SU-DHL-6 (cell line): ENCODE results near the gene AP3S1.

Experiments used
- H2AFZ ChIP-seq: fragments of 200-600 bp; sonication (generic); 2 replicates; pipeline ENCODE4 v1.6.1; 2014; ENCODE audit warnings: low read depth, mild to moderate bottlenecking, moderate library complexity, mixed read lengths, antibody characterized with exemption, low read length; ENCODE audit not compliant: severe bottlenecking
- H3F3A ChIP-seq: fragments of 200-600 bp; shearing (Covaris generic); 2 replicates; pipeline ENCODE4 v1.6.0; 2016; ENCODE audit warnings: antibody characterized with exemption, mild to moderate bottlenecking; ENCODE audit not compliant: insufficient read depth
- H3K27ac ChIP-seq: fragments of 200-600 bp; sonication (generic); 2 replicates; pipeline ENCODE4 v1.5.1; 2016; ENCODE audit warnings: low read depth, mild to moderate bottlenecking, low read length, moderate library complexity, mixed read lengths
- H3K27me3 ChIP-seq: fragments of 200-600 bp; sonication (generic), shearing (Covaris generic); 2 replicates; pipeline ENCODE4 v1.6.0; 2014; ENCODE audit warnings: mild to moderate bottlenecking, low read length
- H3K36me3 ChIP-seq: fragments of 200-600 bp; sonication (generic); 2 replicates; pipeline ENCODE4 v1.6.1; 2014; ENCODE audit warnings: mild to moderate bottlenecking, low read length, mixed read lengths
- H3K4me2 ChIP-seq: fragments of 300-600, 200-600 bp; shearing (Covaris generic), sonication (generic); 2 replicates; pipeline ENCODE4 v1.6.0; 2014; ENCODE audit warnings: low read length, low read depth, mild to moderate bottlenecking; ENCODE audit not compliant: poor library complexity, severe bottlenecking
- H3K4me3 ChIP-seq: fragments of 200-600 bp; sonication (generic); 2 replicates; pipeline ENCODE4 v1.5.1; 2014; ENCODE audit warnings: antibody characterized with exemption, low read length, mild to moderate bottlenecking, mixed read lengths; ENCODE audit not compliant: insufficient read depth, poor library complexity, severe bottlenecking
- H3K79me2 ChIP-seq: fragments of 200-600 bp; sonication (generic); 2 replicates; pipeline ENCODE4 v1.6.1; 2014; ENCODE audit warnings: mild to moderate bottlenecking, low read length, moderate library complexity; ENCODE audit not compliant: insufficient read depth
- H3K9ac ChIP-seq: fragments of 200-600 bp; sonication (generic); 2 replicates; pipeline ENCODE4 v1.7.0; 2014; ENCODE audit warnings: mild to moderate bottlenecking, low read length
- H3K9me2 ChIP-seq: fragments of 200-600 bp; sonication (generic); replicated peaks from 2 replicates; pipeline ENCODE4 v1.6.1; 2014; ENCODE audit warnings: low read length; ENCODE audit not compliant: insufficient read depth
- H3K9me3 ChIP-seq: fragments of 200-600 bp; sonication (generic); 2 replicates; pipeline ENCODE4 v1.6.1; 2014; ENCODE audit warnings: low read length, mixed read lengths; ENCODE audit not compliant: insufficient read depth
- H4K20me1 ChIP-seq: fragments of 200-600 bp; sonication (generic); 2 replicates; pipeline ENCODE4 v1.6.1; 2014; ENCODE audit warnings: low read depth, mild to moderate bottlenecking, antibody characterized with exemption, low read length, moderate library complexity, mixed read lengths
- EZH2phosphoT487 ChIP-seq: fragments of 200-600 bp; sonication (generic), shearing (Covaris generic); conservative IDR thresholded peaks from 2 replicates; pipeline ENCODE4 v1.6.1; 2018; ENCODE audit warnings: mild to moderate bottlenecking, antibody characterized with exemption, low read length, moderate library complexity, mixed read lengths
- TF ChIP-seq, protein P1 (sequence below): fragments of 200-600 bp; sonication (generic); IDR thresholded peaks from one replicate; pipeline ENCODE4 v1.5.1; 2017; ENCODE audit warnings: antibody characterized with exemption, mild to moderate bottlenecking, low read length, moderate library complexity; ENCODE audit not compliant: insufficient read depth, poor library complexity, severe bottlenecking

The AP3S1 gene

DNA sequence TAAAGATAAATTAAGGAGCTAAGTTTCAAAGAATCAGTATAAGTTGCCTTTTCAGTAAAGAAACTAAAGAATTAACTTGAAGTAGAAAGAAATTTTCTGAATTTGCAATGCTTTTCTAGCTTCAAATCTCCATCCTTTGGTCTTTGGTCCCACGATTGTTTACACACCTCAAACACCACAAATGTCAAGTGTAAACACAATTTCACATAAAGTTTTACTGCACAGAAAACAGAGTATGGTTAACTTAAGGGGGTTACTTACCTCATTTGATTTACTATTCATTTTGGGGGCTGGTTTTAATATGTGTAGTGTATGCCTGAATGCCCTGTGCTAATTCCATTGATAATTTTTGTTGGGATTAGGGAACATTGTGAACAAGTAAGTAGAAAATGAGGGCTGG lies 29.4 kb upstream of the AP3S1 start:
- H2AFZ ChIP-seq = no peak overlapping the region
- H3K36me3 ChIP-seq = no peaks in the 10 kb centered on the region
- no peaks in the 10 kb centered on the region for H3F3A ChIP-seq
- H3K9ac ChIP-seq = no peak overlapping the region
- TF ChIP-seq EZH2phosphoT487 = no peak
- TF ChIP-seq, protein P1, sequence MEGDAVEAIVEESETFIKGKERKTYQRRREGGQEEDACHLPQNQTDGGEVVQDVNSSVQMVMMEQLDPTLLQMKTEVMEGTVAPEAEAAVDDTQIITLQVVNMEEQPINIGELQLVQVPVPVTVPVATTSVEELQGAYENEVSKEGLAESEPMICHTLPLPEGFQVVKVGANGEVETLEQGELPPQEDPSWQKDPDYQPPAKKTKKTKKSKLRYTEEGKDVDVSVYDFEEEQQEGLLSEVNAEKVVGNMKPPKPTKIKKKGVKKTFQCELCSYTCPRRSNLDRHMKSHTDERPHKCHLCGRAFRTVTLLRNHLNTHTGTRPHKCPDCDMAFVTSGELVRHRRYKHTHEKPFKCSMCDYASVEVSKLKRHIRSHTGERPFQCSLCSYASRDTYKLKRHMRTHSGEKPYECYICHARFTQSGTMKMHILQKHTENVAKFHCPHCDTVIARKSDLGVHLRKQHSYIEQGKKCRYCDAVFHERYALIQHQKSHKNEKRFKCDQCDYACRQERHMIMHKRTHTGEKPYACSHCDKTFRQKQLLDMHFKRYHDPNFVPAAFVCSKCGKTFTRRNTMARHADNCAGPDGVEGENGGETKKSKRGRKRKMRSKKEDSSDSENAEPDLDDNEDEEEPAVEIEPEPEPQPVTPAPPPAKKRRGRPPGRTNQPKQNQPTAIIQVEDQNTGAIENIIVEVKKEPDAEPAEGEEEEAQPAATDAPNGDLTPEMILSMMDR = no peak
- no peaks in the 10 kb centered on the region for H3K9me3 ChIP-seq
- H3K79me2 ChIP-seq = no peaks in the 10 kb centered on the region
- no peaks in the 10 kb centered on the region for H3K27me3 ChIP-seq
- H3K4me3 ChIP-seq = no peak overlapping the region
- H4K20me1 ChIP-seq = no peaks in the 10 kb centered on the region
- H3K4me2 ChIP-seq = no peak overlapping the region
- no peak overlapping the region for H3K27ac ChIP-seq
- H3K9me2 ChIP-seq = no peaks in the 10 kb centered on the region

DNA sequence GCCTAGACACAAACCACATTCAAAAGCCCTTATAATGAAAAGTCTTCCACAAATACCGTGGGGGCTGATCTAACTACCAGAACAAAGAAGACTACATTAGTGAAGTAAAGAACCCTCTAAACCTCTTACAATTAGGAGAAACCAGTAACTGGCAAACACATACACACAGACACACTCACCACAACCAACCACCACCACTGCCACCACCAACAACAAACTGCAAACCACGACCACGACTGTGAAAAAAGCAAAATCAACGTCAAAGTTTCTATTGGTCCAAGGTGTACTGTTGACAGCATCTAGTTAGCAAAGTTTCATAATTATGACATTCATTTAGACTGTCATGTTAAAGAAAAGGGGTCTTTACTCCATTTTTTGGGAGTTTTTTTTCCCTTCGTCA lies 28.0 kb upstream of the AP3S1 start:
- H3K27me3 ChIP-seq = no peaks in the 10 kb centered on the region
- no peaks in the 10 kb centered on the region for H3F3A ChIP-seq
- no peak overlapping the region for H3K4me3 ChIP-seq
- no peaks in the 10 kb centered on the region for H3K9me2 ChIP-seq
- no peaks in the 10 kb centered on the region for H3K9me3 ChIP-seq
- H3K4me2 ChIP-seq = no peak overlapping the region
- H3K27ac ChIP-seq = no peak overlapping the region
- TF ChIP-seq, protein P1 = no peak
- no peak for TF ChIP-seq EZH2phosphoT487
- no peaks in the 10 kb centered on the region for H3K79me2 ChIP-seq
- H2AFZ ChIP-seq = no peak overlapping the region
- H3K9ac ChIP-seq = no peak overlapping the region
- no peaks in the 10 kb centered on the region for H4K20me1 ChIP-seq
- H3K36me3 ChIP-seq = no peaks in the 10 kb centered on the region

DNA sequence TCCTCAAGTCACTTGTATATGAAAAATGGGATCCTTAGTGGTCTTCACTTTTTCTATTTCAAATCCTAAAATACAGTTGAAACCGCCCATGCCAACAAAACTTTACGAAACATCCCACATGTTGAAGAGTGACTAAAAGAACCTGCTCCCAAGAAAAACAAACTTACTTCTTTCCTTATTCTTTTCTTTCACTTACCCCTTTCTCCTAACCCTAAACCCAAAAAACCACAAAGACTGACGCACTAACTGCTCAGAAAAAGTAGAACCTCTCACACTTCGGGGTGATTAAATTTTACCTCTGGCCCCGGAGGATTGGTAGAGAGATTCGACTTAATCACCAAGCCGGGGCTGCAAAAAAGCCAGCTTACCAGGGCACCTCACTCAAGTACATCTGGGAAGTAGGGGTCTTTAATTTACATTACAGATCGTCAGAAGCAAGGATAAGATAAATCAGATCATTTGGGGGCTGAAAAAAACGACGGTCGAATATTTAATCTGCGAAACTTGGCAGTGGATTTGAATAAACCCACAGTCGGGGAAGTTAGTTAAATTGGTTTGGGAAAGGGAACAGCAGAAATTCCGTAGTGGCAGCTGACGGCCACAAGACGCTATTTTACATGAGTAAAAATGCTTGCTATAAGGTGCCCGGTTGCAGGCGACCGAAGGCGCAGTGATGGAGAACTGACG lies 26.6 kb upstream of the AP3S1 start:
- TF ChIP-seq EZH2phosphoT487 = no peak
- TF ChIP-seq, protein P1 = no peak
- H2AFZ ChIP-seq = no peak overlapping the region
- H4K20me1 ChIP-seq = no peaks in the 10 kb centered on the region
- H3K9me2 ChIP-seq = no peaks in the 10 kb centered on the region
- H3K36me3 ChIP-seq = no peaks in the 10 kb centered on the region
- no peaks in the 10 kb centered on the region for H3F3A ChIP-seq
- no peak overlapping the region for H3K4me3 ChIP-seq
- H3K79me2 ChIP-seq = no peaks in the 10 kb centered on the region
- no peak overlapping the region for H3K9ac ChIP-seq
- no peaks in the 10 kb centered on the region for H3K9me3 ChIP-seq
- no peak overlapping the region for H3K4me2 ChIP-seq
- no peak overlapping the region for H3K27ac ChIP-seq
- H3K27me3 ChIP-seq = no peaks in the 10 kb centered on the region
